Panc1 (cell line): Measurements from ENCODE around the gene NEK2. TPM values are rescaled to one million over a fixed set of nuclear protein-coding genes. Genes with fewer than 3 reads are reported as not detected.

Source experiments
- ATAC-seq: fragments of 200-7000 bp; cut with Tn5 transposase; 2 replicates; pipeline ENCODE4 v1.9.1; 2020; ENCODE audit warnings: mild to moderate bottlenecking, moderate library complexity
- BruUV-seq: library from RNA; stranded (reverse); fragments of 400-500 nt; replicated peaks from 2 replicates; lab custom pipeline; 2021; lab: Mats Ljungman, UMichigan
- CTCF ChIA-PET: fragments of 300-600 bp; sonication (Branson Sonifier 250); formaldehyde crosslinking; loops from one replicate; lab custom pipeline; 2022; ENCODE audit warnings: antibody characterized with exemption; lab: Charles Lee
- POLR2A ChIA-PET: fragments of 300-600 bp; sonication (Branson Sonifier 250); formaldehyde crosslinking; loops from one replicate; lab custom pipeline; 2022; ENCODE audit warnings: antibody characterized with exemption; lab: Charles Lee
- DNase-seq: peaks from one replicate; pipeline ENCODE4 v3.0.0-alpha.2; 2010; ENCODE audit warnings: low read depth, low spot score
- H3K27ac ChIP-seq: 2 replicates; pipeline ENCODE4 v1.5.1; 2011; ENCODE audit warnings: mild to moderate bottlenecking, low read length, inconsistent platforms
- H3K27me3 ChIP-seq: fragments of 200-500 bp; sonication (Bioruptor generic); 2 replicates; pipeline ENCODE4 v1.6.0; 2014; ENCODE audit warnings: low read length, inconsistent platforms; ENCODE audit not compliant: control insufficient read depth, insufficient read depth
- H3K36me3 ChIP-seq: fragments of 200-500 bp; sonication (Bioruptor generic); 2 replicates; pipeline ENCODE4 v1.5.1; 2014; ENCODE audit warnings: inconsistent platforms, mild to moderate bottlenecking, low read length, moderate library complexity; ENCODE audit not compliant: control insufficient read depth, insufficient read depth
- H3K4me1 ChIP-seq: 2 replicates; pipeline ENCODE4 v1.5.1; 2011; ENCODE audit warnings: inconsistent platforms, mild to moderate bottlenecking, low read length, moderate library complexity; ENCODE audit not compliant: control insufficient read depth, insufficient read depth
- H3K4me3 ChIP-seq, 2 experiments: 2 replicates each; pipeline ENCODE4 v1.5.1; 2011 to 2012; ENCODE audit warnings: low read depth in 2 of 2, low read length in 2 of 2, mild to moderate bottlenecking in 2 of 2, inconsistent platforms in 1 of 2, moderate library complexity in 1 of 2
- H3K9me3 ChIP-seq: fragments of 200-500 bp; sonication (Bioruptor generic); 2 replicates; pipeline ENCODE4 v1.5.1; 2014; ENCODE audit warnings: low read depth, mild to moderate bottlenecking, inconsistent platforms, low read length, moderate library complexity; ENCODE audit not compliant: control insufficient read depth, insufficient read depth
- CTCF ChIP-seq: fragments of 450-650 bp; IDR thresholded peaks from 2 replicates; pipeline ENCODE4 v1.5.1; 2017; ENCODE audit warnings: mild to moderate bottlenecking
- POLR2AphosphoS5 ChIP-seq: IDR thresholded peaks from 2 replicates; pipeline ENCODE4 v1.6.1; 2012; ENCODE audit warnings: mild to moderate bottlenecking, low read depth, low read length, moderate library complexity
- REST ChIP-seq, 2 experiments: IDR thresholded peaks; 2 replicates each; pipeline ENCODE4 v1.6.1; 2011 to 2012; ENCODE audit warnings: low read depth in 2 of 2, control low read depth in 1 of 2, low read length in 1 of 2, mild to moderate bottlenecking in 1 of 2, moderate library complexity in 1 of 2; ENCODE audit not compliant: insufficient read depth in 1 of 2
- SIN3A ChIP-seq: IDR thresholded peaks from 2 replicates; pipeline ENCODE4 v1.6.1; 2012; ENCODE audit warnings: low read depth, mild to moderate bottlenecking, low read length, moderate library complexity, borderline replicate concordance; ENCODE audit not compliant: insufficient read depth
- TCF7L2 ChIP-seq: IDR thresholded peaks from 2 replicates; pipeline ENCODE4 v1.6.1; 2011; ENCODE audit warnings: mild to moderate bottlenecking, low read depth, low read length, inconsistent platforms
- in situ Hi-C: cut with HindIII; loops from 2 replicates; pipeline ENCODE4 v1.10.0; 2016; ENCODE audit warnings: low sequenced_read_pairs, low pct_unique_long_range_greater_than_20kb
- intact Hi-C: fragments of 100-400 bp; cut with micrococcal nuclease; formaldehyde crosslinking; loops from one replicate; pipeline ENCODE4 v1.10.0; 2022; ENCODE audit not compliant: unreplicated experiment
- total RNA-seq: library from RNA; stranded (reverse); gene quantifications from one replicate; pipeline ENCODE4 v1.2.1, GENCODE V29; 2021; ENCODE audit not compliant: unreplicated experiment

NEK2 gene
- total RNA-seq, 1 experiment from 2014 or later, result 34.4 TPM

GRCh38 chr1:211648980-211649934, 26.2 kb downstream of the NEK2 start (continued):
- TF ChIP-seq POLR2AphosphoS5, result no peak

- in situ Hi-C loops, result no loop called here
- CTCF ChIA-PET, result interaction anchor here (0.6 to 0.7 kb wide), 3 partner anchors 18 to 133 kb away, joined by 3 to 8 read pairs (median 3); no protein-coding TSS in a partner anchor
These were observed 27.1 kb downstream of the NEK2 start for GRCh38 chr1:211648336-211648735.

More at GRCh38 chr1:211648336-211648735, 27.1 kb downstream of the NEK2 start:
- H3K27ac ChIP-seq, result peak overlapping the region; percentile 64; the same call in 1 of the 2 replicates
- peaks cover 28% of the 10 kb centered on the region for H3K4me1 ChIP-seq
- DNase-seq (no peak), ATAC-seq (peak; percentile 37; the same call in 1 of the 2 replicates)
- no peak overlapping the region for H3K4me3 ChIP-seq
- TF ChIP-seq CTCF (no peak), REST (IDR thresholded peaks at IDR 0.05; ENCODE audit: insufficient read depth in 1 of 2, low read depth in 2 of 2, low read length in 1 of 2) (no peak), SIN3A (no peak), TCF7L2 (no peak), POLR2AphosphoS5 (no peak)
- H3K27me3 ChIP-seq, result no peaks in the 10 kb centered on the region
- POLR2A ChIA-PET, result no interaction called here
- no peaks in the 10 kb centered on the region for H3K36me3 ChIP-seq
- H3K9me3 ChIP-seq, result no peaks in the 10 kb centered on the region
- BruUV-seq, result no TSS peak
- intact Hi-C loops, result no loop called here
